Right atrium auricular region (tissue), 2 donors: ENCODE measurements around the gene SRSF10. TPM values are rescaled to one million over a fixed set of nuclear protein-coding genes. Genes with fewer than 3 reads are reported as not detected.
A peak's percentile ranks its signal among the peaks of the same experiment; 100 is the strongest.

Experiments
- DNase-seq: peaks from one replicate; pipeline ENCODE4 v3.0.0-alpha.2; 2019; ENCODE audit warnings: low spot score
- H3K27ac ChIP-seq, 2 donors: fragments of 200-600 bp; sonication (generic); 1 replicate in 1 of 2; 2 replicates in 1 of 2; pipeline ENCODE4 v1.5.1; 2016 to 2019
- H3K27me3 ChIP-seq, 2 donors: fragments of 200-600 bp; sonication (generic); one replicate each; pipeline versions ENCODE4 v1.5.1 to v1.6.0; 2017 to 2019
- H3K36me3 ChIP-seq: fragments of 200-600 bp; sonication (generic); one replicate; pipeline ENCODE4 v1.5.1; 2016
- H3K4me1 ChIP-seq, 2 donors: fragments of 200-600 bp; sonication (generic); one replicate each; pipeline versions ENCODE4 v1.5.1 to v1.6.0; 2017 to 2019
- H3K4me3 ChIP-seq, 2 donors: fragments of 200-600 bp; sonication (generic); 1 replicate in 1 of 2; 2 replicates in 1 of 2; pipeline ENCODE4 v1.5.1; 2017 to 2019; ENCODE audit warnings: mild to moderate bottlenecking in 1 of 2, moderate library complexity in 1 of 2
- H3K9me3 ChIP-seq, 2 donors: fragments of 200-600 bp; sonication (generic); one replicate each; pipeline ENCODE4 v1.5.1; 2019
- total RNA-seq, 2 donors: library from RNA; depleted of rRNA; stranded (reverse); fragments of >200 nt; gene quantifications; one replicate each; pipeline ENCODE4 v1.1.0, GENCODE V29; 2016
- TF ChIP-seq, protein P1 (sequence below), 2 donors: fragments of 200-600 bp; sonication (generic); IDR thresholded peaks; one replicate each; pipeline ENCODE4 v1.5.1; 2019; ENCODE audit warnings: antibody characterized with exemption in 2 of 2

SRSF10 gene
- total RNA-seq, 2 donors from 2014 or later = 38.6 to 43.1 TPM

DNA sequence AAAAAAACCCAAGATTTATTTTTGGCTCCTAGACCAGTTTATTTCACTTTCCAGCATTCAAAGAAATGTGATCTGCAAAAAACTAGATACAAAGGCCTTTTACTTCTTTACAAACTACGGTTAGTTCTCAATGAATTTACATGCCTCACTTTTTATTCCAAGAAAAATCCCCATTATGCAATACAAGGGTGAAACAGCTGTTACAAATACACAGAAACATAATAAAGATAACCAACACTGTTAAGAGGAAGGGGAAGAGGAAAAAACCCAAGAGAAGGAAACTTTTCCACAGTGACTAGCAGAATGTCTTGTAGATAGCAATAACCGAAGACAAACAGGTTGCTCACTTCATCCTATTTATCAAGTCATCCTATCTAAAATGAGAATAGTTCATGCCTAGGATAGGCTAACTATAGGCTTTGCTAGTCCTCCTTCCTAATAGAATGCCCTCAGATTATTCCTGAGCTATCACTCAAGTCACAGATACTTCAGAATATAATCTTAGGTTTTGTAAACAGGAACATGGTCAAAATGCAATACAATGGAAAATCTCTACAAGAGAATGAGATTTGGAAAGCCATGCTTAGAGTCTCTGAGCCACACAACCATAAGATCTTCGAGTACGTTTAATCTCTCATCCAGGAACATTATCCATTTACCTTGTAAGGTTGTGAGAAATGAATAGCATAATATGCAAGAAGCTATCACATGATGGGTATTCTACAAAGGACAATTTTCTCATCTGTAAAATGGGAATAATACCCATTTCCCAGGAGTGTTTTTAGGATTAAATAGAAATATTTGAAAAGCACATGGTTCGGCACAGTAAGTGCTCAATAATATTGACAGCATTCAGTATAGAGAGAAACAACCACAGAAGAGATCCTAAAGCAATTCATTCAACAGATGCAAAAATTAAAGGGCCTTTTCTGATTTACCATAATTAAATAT lies 15.1 kb downstream of the SRSF10 start:
- Histone ChIP-seq H3K4me1 (peaks cover 0 to 25% of the 10 kb centered on the region in 2 donors), H3K36me3 (peaks cover 38% of the 10 kb centered on the region), H3K27me3 (no peaks in the 10 kb centered on the region), H3K4me3 (no peak overlapping the region), H3K9me3 (no peaks in the 10 kb centered on the region), H3K27ac (peak overlapping the region; percentile 36 to 51)
- TF ChIP-seq, protein P1, sequence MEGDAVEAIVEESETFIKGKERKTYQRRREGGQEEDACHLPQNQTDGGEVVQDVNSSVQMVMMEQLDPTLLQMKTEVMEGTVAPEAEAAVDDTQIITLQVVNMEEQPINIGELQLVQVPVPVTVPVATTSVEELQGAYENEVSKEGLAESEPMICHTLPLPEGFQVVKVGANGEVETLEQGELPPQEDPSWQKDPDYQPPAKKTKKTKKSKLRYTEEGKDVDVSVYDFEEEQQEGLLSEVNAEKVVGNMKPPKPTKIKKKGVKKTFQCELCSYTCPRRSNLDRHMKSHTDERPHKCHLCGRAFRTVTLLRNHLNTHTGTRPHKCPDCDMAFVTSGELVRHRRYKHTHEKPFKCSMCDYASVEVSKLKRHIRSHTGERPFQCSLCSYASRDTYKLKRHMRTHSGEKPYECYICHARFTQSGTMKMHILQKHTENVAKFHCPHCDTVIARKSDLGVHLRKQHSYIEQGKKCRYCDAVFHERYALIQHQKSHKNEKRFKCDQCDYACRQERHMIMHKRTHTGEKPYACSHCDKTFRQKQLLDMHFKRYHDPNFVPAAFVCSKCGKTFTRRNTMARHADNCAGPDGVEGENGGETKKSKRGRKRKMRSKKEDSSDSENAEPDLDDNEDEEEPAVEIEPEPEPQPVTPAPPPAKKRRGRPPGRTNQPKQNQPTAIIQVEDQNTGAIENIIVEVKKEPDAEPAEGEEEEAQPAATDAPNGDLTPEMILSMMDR (IDR thresholded peaks at IDR 0.05) = no peak
- no peak for DNase-seq

DNA sequence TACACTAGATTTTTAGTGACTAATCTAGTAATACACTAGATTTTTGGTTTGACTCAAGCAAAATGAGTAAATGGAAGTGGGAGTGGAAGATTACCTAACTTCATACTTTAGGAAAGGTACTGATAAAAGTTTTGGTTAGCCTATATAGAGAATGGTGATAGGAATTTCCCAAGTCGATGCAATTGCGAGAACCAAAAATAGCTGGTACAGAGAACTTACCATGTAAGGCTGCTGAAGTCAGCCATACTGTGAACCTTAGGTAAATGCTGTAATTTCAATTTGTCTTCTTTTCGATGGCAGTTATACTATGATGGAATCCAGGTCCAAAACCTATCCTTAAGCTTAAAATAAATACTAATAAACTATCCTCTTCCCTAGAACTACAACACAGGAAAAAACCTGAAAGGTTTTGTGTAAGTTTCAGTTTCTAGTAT lies 15.9 kb downstream of the SRSF10 start:
- H3K27ac ChIP-seq = peak overlapping the region; percentile 36 to 51
- peaks cover 34% of the 10 kb centered on the region for H3K36me3 ChIP-seq
- H3K4me3 ChIP-seq = no peak overlapping the region
- TF ChIP-seq, protein P1 (IDR thresholded peaks at IDR 0.05) = no peak
- no peaks in the 10 kb centered on the region for H3K9me3 ChIP-seq
- H3K27me3 ChIP-seq = no peaks in the 10 kb centered on the region
- no peak for DNase-seq
- peaks cover 0 to 25% of the 10 kb centered on the region in 2 donors for H3K4me1 ChIP-seq

DNA sequence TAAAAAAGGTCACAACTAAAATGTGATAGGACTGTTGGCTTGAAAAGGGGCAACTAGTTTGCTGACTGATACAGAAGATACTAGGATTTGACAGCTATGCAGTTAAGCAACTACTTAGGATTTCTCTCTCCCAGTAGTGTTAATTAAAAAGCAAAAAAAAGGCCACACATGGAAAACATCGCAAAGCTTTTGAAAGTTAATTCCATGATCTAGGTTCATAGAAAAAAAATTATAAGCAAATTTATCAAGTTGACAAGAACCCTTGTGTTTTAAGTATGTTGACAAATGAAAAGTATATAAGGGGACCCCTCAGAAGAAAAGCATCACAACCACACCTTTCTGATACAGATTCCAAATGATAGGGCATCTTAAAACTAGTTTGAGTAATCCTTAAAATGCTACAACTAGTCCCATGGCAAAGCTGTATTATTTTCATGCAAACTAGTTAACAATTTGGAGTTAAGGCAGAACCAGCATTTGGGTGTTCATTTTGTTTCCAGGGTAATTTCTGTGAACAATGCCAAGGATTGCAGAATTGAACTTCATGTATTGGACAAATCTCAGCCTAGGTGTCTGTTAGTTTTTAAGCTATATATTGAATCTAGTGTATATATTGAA lies 16.4 kb downstream of the SRSF10 start:
- H3K4me3 ChIP-seq = no peak overlapping the region
- peaks cover 0 to 26% of the 10 kb centered on the region in 2 donors for H3K4me1 ChIP-seq
- DNase-seq = no peak
- H3K9me3 ChIP-seq = no peaks in the 10 kb centered on the region
- peak overlapping the region; percentile 36 to 51 for H3K27ac ChIP-seq
- H3K36me3 ChIP-seq = peaks cover 34% of the 10 kb centered on the region
- TF ChIP-seq, protein P1 (IDR thresholded peaks at IDR 0.05) = no peak
- no peaks in the 10 kb centered on the region for H3K27me3 ChIP-seq

DNA sequence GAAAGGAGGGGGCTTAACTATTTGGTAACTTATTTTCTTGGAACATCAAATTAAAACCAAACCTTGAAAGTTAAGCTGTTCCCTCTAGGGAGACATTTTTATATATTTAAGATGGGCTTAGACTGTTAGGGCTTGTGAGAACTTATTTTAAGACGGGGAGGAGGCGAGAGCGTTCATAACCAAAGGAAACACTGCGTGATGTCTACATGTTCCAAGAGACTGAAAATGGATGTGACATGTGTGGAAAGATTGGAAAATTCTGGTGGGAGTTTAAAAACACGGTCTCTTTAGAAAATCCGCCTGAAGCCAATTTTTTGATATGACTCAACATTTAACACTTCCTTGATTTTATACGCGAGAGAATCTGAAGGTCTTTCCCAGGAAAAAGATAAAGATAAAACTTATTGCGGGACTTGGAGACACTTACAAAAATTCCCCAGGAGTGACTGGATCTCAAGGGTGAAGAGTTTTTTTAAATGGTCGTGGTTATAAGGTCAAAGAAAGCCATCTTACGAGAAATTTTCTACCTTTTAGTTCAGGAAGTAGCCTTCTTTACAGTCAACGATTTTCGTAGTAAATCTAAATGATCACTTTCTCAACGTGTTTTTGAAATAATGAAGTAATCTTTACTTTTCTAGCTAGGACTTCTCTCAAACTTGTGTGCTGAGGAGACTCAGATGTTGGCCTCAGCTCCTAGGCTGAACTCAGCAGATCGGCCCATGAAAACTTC lies 19.7 kb downstream of the SRSF10 start:
- peak overlapping the region; percentile 85 to 87 for H3K4me3 ChIP-seq
- peaks cover 0 to 33% of the 10 kb centered on the region in 2 donors for H3K4me1 ChIP-seq
- TF ChIP-seq, protein P1 (IDR thresholded peaks at IDR 0.05) = no peak
- DNase-seq = no peak
- H3K9me3 ChIP-seq = no peaks in the 10 kb centered on the region
- H3K27ac ChIP-seq = peak overlapping the region; percentile 99 to 100
- H3K36me3 ChIP-seq = peaks cover 20% of the 10 kb centered on the region
- H3K27me3 ChIP-seq = no peaks in the 10 kb centered on the region

DNA sequence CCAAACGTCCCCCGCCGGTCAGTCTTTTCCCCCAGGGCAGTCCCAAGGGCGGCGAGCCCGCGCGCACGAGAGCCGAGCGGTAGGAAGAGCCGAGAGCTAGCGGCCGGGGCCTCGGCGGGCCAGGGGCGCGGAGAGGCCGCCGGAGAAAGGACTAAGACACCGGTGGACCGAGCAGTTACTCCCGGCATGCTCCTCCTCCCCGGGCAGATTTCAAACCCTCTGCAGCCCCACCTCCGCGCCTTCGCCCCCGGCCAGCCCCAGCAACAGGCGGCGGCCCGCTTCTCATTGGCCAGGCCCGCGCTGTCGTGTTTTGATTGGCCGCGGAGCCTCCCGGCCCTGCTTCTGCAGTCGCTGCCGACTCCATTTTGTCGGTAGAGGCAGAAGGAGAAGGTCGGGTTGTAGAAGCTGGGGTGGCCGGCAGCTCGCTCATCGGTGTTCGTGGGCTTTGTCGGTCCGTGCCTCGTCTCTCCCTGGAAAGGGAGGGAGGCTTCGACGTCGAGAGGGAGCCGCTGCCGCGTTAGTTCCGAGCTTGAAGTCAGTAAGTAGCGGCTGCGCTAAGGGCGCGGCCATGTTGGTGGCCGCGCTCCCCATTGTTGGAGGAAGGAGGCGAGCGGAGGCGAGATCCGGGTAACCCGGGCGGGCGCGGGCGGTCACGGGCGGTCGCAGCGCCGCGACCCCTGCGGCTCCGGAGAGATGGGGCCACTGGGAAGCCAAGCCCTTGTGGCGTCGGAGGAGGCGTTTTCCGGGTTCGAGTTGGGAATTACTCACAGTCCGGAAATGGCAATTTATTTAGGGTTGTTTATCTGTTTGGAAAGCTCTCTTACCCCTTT lies 20.5 kb downstream of the SRSF10 start, which contains the start of gene PNRC2:
TSS of gene PNRC2 (plus strand) at position 368 of the 830 bp plus-strand sequence. CDS start 1,630 bp downstream, outside the sequence.
- H3K9me3 ChIP-seq = no peaks in the 10 kb centered on the region
- H3K27ac ChIP-seq = peak within 1 kb of the TSS; percentile 99 to 100
- H3K4me3 ChIP-seq = peak within 1 kb of the TSS; percentile 85 to 87
- peak; percentile 99 for DNase-seq
- no peaks in the 10 kb centered on the region for H3K27me3 ChIP-seq
- TF ChIP-seq, protein P1 (IDR thresholded peaks at IDR 0.05) = no peak
- H3K4me1 ChIP-seq = peaks cover 0 to 31% of the 10 kb centered on the region in 2 donors
- H3K36me3 ChIP-seq = peaks cover 20% of the 10 kb centered on the region
